Measurements from ENCODE around the gene METTL15. TPM values are rescaled to one million over a fixed set of nuclear protein-coding genes. Genes with fewer than 3 reads are reported as not detected.
A peak's percentile ranks its signal among the peaks of the same experiment; 100 is the strongest.

Gene METTL15
- total RNA-seq, 1 donor from 2014 or later: 11.3 TPM

DNA sequence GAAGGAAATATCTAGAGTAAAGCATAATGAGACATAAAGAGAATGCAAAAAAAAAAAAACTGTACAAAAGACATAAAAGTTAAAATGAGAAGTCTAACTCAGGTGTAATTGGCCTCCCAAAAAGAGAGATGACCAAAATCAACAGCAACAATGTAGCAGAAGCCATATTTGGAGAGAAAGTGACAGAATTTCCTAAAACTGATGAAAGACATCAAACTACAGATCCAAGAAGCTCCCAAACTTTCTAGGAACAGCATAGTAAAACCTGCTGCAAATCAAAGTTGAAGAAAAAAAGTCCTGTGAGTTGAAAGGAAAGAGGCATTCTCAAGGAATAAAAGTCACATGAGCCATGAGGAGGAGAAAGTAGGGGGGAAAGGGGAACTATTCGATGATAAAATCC lies 231.3 kb downstream of the METTL15 start:
- TF ChIP-seq, protein P1, sequence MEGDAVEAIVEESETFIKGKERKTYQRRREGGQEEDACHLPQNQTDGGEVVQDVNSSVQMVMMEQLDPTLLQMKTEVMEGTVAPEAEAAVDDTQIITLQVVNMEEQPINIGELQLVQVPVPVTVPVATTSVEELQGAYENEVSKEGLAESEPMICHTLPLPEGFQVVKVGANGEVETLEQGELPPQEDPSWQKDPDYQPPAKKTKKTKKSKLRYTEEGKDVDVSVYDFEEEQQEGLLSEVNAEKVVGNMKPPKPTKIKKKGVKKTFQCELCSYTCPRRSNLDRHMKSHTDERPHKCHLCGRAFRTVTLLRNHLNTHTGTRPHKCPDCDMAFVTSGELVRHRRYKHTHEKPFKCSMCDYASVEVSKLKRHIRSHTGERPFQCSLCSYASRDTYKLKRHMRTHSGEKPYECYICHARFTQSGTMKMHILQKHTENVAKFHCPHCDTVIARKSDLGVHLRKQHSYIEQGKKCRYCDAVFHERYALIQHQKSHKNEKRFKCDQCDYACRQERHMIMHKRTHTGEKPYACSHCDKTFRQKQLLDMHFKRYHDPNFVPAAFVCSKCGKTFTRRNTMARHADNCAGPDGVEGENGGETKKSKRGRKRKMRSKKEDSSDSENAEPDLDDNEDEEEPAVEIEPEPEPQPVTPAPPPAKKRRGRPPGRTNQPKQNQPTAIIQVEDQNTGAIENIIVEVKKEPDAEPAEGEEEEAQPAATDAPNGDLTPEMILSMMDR (IDR thresholded peaks at IDR 0.05; ENCODE audit: insufficient read depth, low read length, severe bottlenecking): no peak
- H3K4me3 ChIP-seq (ENCODE audit: low read depth, low read length): no peak overlapping the region
- DNase-seq (ENCODE audit: low read depth) (no peak), FAIRE-seq (no peak)
- H3K36me3 ChIP-seq (ENCODE audit: control insufficient read depth, insufficient read depth, low read length): no peaks in the 10 kb centered on the region
- H3K27me3 ChIP-seq (ENCODE audit: control insufficient read depth, insufficient read depth, low read length): no peaks in the 10 kb centered on the region

DNA sequence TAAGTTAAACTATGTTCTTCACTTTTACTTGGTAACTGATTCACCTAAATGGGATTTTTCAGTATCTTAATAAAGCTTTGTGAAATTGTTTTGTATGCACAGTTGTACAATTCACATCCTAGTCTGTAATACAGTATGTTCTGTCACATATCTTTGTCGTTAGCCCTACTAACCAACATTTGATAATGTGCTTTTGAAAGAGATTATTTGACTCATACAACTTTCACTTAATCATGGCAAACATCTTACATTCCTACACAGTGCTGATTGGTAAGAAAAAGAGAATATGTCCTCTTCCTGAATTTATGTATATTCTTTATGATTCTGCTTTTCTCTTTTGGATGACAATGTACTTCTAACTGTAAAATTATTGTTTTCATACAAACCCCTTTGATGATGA lies 234.5 kb downstream of the METTL15 start:
- FAIRE-seq (no peak), DNase-seq (ENCODE audit: low read depth) (peak; percentile 36)
- H3K4me3 ChIP-seq (ENCODE audit: low read depth, low read length): no peak overlapping the region
- H3K36me3 ChIP-seq (ENCODE audit: control insufficient read depth, insufficient read depth, low read length): no peaks in the 10 kb centered on the region
- TF ChIP-seq, protein P1 (IDR thresholded peaks at IDR 0.05; ENCODE audit: insufficient read depth, low read length, severe bottlenecking): no peak
- H3K27me3 ChIP-seq (ENCODE audit: control insufficient read depth, insufficient read depth, low read length): no peaks in the 10 kb centered on the region

DNA sequence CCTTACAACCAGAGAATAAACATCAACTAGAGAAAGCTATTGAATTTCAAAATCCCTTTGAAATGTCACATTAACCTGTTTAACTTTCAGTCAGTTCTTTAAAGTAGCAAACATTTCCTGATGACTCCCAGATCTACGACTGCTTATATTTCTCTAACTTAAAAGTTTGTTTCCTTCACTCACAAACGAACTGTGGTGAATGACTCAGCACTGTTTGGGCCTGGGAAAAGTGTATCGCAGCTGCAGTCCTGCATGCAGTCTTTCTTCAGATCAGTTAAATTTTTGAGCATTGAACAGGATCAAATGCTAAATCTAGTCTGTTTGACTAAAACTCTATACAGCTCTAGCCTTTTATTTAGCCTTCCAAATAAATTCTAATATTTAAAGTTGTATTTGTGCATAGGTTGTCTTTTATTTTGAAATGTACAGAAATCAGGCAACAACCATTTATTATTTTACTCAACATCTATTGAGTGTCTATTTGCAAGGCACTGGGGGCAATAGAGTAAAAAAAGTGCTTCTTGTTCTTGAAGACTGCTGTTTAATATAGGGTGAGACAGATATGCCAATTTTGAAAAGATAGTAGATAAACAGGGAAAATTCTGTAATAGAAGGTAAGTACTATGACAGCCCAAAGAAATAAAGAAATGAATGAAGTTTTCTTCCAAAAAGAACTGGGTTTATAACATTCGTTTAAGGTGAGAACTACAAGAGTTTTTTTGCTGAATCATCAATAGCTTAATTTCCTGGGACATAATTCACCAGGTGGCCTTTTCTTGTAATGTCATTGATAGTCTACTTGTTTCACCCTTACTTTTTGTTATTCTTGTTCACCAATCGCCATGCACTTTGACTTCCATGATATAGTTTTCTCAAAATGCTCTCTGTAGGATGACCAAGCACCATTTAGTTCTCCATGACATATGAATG lies 235.4 kb downstream of the METTL15 start:
- FAIRE-seq: no peak

DNA sequence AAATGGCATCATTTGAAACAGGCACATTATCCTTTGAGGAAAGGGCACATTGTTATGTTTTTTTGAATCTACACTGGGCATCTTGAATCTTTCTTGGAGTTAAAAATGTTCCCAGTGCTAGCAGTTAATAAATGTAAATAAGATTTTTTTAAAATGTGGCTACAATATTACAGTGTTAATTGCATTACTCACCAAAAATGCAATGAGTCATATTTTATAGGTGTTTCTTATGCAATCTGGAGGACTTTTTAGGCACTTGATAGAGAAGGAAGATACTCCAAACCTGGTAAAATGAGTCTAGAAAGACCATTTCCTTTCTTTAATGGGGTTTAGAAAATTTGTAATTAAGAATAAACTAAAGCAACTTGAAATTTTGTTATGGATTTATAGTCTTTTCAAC lies 238.0 kb downstream of the METTL15 start:
- FAIRE-seq: no peak
- H3K36me3 ChIP-seq (ENCODE audit: control insufficient read depth, insufficient read depth, low read length): no peaks in the 10 kb centered on the region
- no peaks in the 10 kb centered on the region for H3K27me3 ChIP-seq (ENCODE audit: control insufficient read depth, insufficient read depth, low read length)
- DNase-seq (ENCODE audit: low read depth): peak; percentile 85
- TF ChIP-seq, protein P1 (IDR thresholded peaks at IDR 0.05; ENCODE audit: insufficient read depth, low read length, severe bottlenecking): no peak
- no peak overlapping the region for H3K4me3 ChIP-seq (ENCODE audit: low read depth, low read length)

More for the DNA sequence above, 235.4 kb downstream of the METTL15 start:
- Histone ChIP-seq H3K4me3 (ENCODE audit: low read depth, low read length) (no peak overlapping the region), H3K36me3 (ENCODE audit: control insufficient read depth, insufficient read depth, low read length) (no peaks in the 10 kb centered on the region), H3K27me3 (ENCODE audit: control insufficient read depth, insufficient read depth, low read length) (no peaks in the 10 kb centered on the region)
- peak; percentile 77 for DNase-seq (ENCODE audit: low read depth)
- TF ChIP-seq, protein P1 (IDR thresholded peaks at IDR 0.05; ENCODE audit: insufficient read depth, low read length, severe bottlenecking): no peak

DNA sequence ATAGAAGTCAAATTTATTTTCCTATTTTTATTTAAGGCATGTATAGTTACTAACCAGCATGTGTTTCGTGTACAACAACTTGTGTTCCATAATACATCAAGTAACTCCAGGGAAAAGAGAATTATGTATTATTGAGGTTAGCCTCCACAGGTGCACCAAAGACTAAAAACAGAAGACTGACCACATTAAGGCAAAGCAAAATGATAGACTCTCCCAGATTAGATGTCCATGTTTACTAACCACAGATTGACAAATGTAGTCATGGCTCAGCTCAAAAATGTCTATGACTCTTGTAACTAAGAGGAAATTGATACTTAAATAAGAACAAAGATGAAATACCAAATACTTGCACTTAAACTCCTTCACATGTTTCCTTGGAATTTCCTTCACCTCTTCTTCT lies 238.5 kb downstream of the METTL15 start:
- FAIRE-seq (no peak), DNase-seq (ENCODE audit: low read depth) (peak; percentile 19)
- H3K27me3 ChIP-seq (ENCODE audit: control insufficient read depth, insufficient read depth, low read length): no peaks in the 10 kb centered on the region
- no peaks in the 10 kb centered on the region for H3K36me3 ChIP-seq (ENCODE audit: control insufficient read depth, insufficient read depth, low read length)
- H3K4me3 ChIP-seq (ENCODE audit: low read depth, low read length): no peak overlapping the region
- TF ChIP-seq, protein P1 (IDR thresholded peaks at IDR 0.05; ENCODE audit: insufficient read depth, low read length, severe bottlenecking): no peak

Measured in bronchial epithelial cell (primary cell).